ENCODE measurements around the gene NFIA.

The NFIA gene

GRCh38 chr1:61220536-61220935 lies 138.2 kb downstream of the NFIA start:
- Histone ChIP-seq H3K4me3 (ENCODE audit: low read depth in 1 of 5, low read length in 5 of 5) (no peak overlapping the region), H3K27me3 (ENCODE audit: control insufficient read depth in 5 of 5, insufficient read depth in 4 of 5, low read length in 5 of 5) (no peaks in the 10 kb centered on the region), H3K9me3 (ENCODE audit: control insufficient read depth in 5 of 5, low read length in 5 of 5) (no peaks in the 10 kb centered on the region), H3K4me1 (ENCODE audit: control insufficient read depth in 5 of 5, insufficient read depth in 5 of 5, low read length in 5 of 5) (peaks cover 2 to 43% (median 32%) of the 10 kb centered on the region in 5 donors), H3K36me3 (ENCODE audit: control insufficient read depth in 5 of 5, insufficient read depth in 5 of 5, low read length in 5 of 5) (no peaks in the 10 kb centered on the region), H3K9ac (ENCODE audit: low read length in 5 of 5) (no peak overlapping the region), H3K27ac (ENCODE audit: low read depth, low read length) (peak overlapping the region; percentile 64)

GRCh38 chr1:61221642-61222041 lies 139.3 kb downstream of the NFIA start:
- peak overlapping the region in 2 of 5 donors; percentile 19 to 48 for H3K9ac ChIP-seq (ENCODE audit: low read length in 5 of 5)
- H3K4me3 ChIP-seq (ENCODE audit: low read depth in 1 of 5, low read length in 5 of 5): no peak overlapping the region
- H3K36me3 ChIP-seq (ENCODE audit: control insufficient read depth in 5 of 5, insufficient read depth in 5 of 5, low read length in 5 of 5): no peaks in the 10 kb centered on the region
- H3K27ac ChIP-seq (ENCODE audit: low read depth, low read length): peak overlapping the region; percentile 64
- H3K4me1 ChIP-seq (ENCODE audit: control insufficient read depth in 5 of 5, insufficient read depth in 5 of 5, low read length in 5 of 5): peaks cover 2 to 46% (median 30%) of the 10 kb centered on the region in 5 donors
- H3K9me3 ChIP-seq (ENCODE audit: control insufficient read depth in 5 of 5, low read length in 5 of 5): no peaks in the 10 kb centered on the region
- no peaks in the 10 kb centered on the region for H3K27me3 ChIP-seq (ENCODE audit: control insufficient read depth in 5 of 5, insufficient read depth in 4 of 5, low read length in 5 of 5)

- Histone ChIP-seq H3K4me3 (ENCODE audit: low read depth in 1 of 5, low read length in 5 of 5) (no peak overlapping the region), H3K27me3 (ENCODE audit: control insufficient read depth in 5 of 5, insufficient read depth in 4 of 5, low read length in 5 of 5) (no peaks in the 10 kb centered on the region), H3K4me1 (ENCODE audit: control insufficient read depth in 5 of 5, insufficient read depth in 5 of 5, low read length in 5 of 5) (peaks cover 2 to 46% (median 34%) of the 10 kb centered on the region in 5 donors), H3K36me3 (ENCODE audit: control insufficient read depth in 5 of 5, insufficient read depth in 5 of 5, low read length in 5 of 5) (no peaks in the 10 kb centered on the region), H3K9me3 (ENCODE audit: control insufficient read depth in 5 of 5, low read length in 5 of 5) (no peaks in the 10 kb centered on the region), H3K9ac (ENCODE audit: low read length in 5 of 5) (peak overlapping the region in 1 of 5 donors; percentile 48), H3K27ac (ENCODE audit: low read depth, low read length) (peak overlapping the region; percentile 64)
Measured at GRCh38 chr1:61222240-61222639, 139.9 kb downstream of the NFIA start.

DNA sequence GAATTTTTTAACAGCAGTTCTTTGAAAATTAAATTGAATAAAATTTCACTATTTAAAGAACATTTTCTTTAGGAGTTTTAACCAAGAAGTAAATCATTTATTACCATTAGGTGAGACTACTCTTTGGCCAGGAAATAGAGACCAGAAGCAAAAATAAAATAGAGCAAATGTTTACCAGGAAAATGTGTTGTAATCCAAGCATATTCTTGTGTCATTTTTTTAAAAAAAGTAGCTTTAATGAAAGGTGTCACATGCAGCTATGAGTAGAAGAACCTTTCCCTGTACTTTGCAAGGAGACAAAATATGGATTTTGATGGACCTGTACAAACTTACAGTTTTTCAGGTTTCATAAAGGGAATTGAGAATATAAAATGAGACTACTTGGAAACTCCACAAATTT lies 140.8 kb downstream of the NFIA start:
- Histone ChIP-seq H3K27ac (ENCODE audit: low read depth, low read length) (peak overlapping the region; percentile 64), H3K4me3 (ENCODE audit: low read depth in 1 of 5, low read length in 5 of 5) (no peak overlapping the region), H3K36me3 (ENCODE audit: control insufficient read depth in 5 of 5, insufficient read depth in 5 of 5, low read length in 5 of 5) (no peaks in the 10 kb centered on the region), H3K4me1 (ENCODE audit: control insufficient read depth in 5 of 5, insufficient read depth in 5 of 5, low read length in 5 of 5) (peaks cover 0 to 47% (median 30%) of the 10 kb centered on the region in 5 donors), H3K27me3 (ENCODE audit: control insufficient read depth in 5 of 5, insufficient read depth in 4 of 5, low read length in 5 of 5) (no peaks in the 10 kb centered on the region), H3K9me3 (ENCODE audit: control insufficient read depth in 5 of 5, low read length in 5 of 5) (no peaks in the 10 kb centered on the region), H3K9ac (ENCODE audit: low read length in 5 of 5) (no peak overlapping the region)

DNA sequence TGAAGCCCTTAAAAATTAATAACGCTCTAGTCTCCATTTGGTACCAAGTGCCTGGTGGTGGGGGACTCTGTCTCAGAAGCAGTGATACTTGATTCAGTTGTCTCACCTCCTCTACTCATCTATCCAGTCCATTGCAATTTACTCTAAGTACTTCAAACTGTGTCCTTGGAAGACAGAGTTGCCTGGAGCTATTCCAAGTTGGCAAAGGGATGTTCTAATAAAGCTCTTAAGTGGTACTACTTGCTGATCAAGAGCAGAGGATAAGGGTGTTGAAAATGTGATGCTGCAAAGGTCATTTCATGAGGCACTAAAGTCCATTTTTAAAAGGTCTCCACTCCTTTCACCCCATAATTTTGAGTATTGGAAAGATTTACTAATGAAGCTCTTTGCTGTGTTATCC lies 142.2 kb downstream of the NFIA start:
- Histone ChIP-seq H3K4me1 (ENCODE audit: control insufficient read depth in 5 of 5, insufficient read depth in 5 of 5, low read length in 5 of 5) (peaks cover 0 to 47% (median 32%) of the 10 kb centered on the region in 5 donors), H3K4me3 (ENCODE audit: low read depth in 1 of 5, low read length in 5 of 5) (no peak overlapping the region), H3K27ac (ENCODE audit: low read depth, low read length) (peak overlapping the region; percentile 34), H3K9me3 (ENCODE audit: control insufficient read depth in 5 of 5, low read length in 5 of 5) (no peaks in the 10 kb centered on the region), H3K9ac (ENCODE audit: low read length in 5 of 5) (no peak overlapping the region), H3K27me3 (ENCODE audit: control insufficient read depth in 5 of 5, insufficient read depth in 4 of 5, low read length in 5 of 5) (no peaks in the 10 kb centered on the region), H3K36me3 (ENCODE audit: control insufficient read depth in 5 of 5, insufficient read depth in 5 of 5, low read length in 5 of 5) (no peaks in the 10 kb centered on the region)

DNA sequence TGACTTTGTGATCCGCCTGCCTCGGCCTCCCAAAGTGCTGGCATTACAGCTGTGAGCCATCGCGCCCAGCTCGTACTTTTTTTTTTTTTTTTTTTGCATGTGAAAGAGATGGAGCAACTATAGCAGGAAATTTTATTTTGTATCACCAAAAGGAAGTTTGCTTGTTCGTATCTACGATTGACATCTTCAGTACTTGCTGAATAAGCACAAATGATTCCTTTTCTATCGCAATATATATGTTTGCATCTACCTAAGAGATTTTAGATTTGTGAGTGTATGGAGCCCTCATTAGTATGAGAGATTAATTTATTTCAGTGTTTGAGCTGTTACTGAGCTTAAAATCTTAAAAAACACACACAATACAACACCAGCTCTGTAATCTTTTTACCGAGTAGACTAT lies 143.1 kb downstream of the NFIA start:
- no peaks in the 10 kb centered on the region for H3K27me3 ChIP-seq (ENCODE audit: control insufficient read depth in 5 of 5, insufficient read depth in 4 of 5, low read length in 5 of 5)
- no peak overlapping the region for H3K4me3 ChIP-seq (ENCODE audit: low read depth in 1 of 5, low read length in 5 of 5)
- H3K27ac ChIP-seq (ENCODE audit: low read depth, low read length): peak overlapping the region; percentile 84
- H3K9me3 ChIP-seq (ENCODE audit: control insufficient read depth in 5 of 5, low read length in 5 of 5): no peaks in the 10 kb centered on the region
- no peak overlapping the region for H3K9ac ChIP-seq (ENCODE audit: low read length in 5 of 5)
- no peaks in the 10 kb centered on the region for H3K36me3 ChIP-seq (ENCODE audit: control insufficient read depth in 5 of 5, insufficient read depth in 5 of 5, low read length in 5 of 5)
- H3K4me1 ChIP-seq (ENCODE audit: control insufficient read depth in 5 of 5, insufficient read depth in 5 of 5, low read length in 5 of 5): peaks cover 0 to 47% (median 32%) of the 10 kb centered on the region in 5 donors

DNA sequence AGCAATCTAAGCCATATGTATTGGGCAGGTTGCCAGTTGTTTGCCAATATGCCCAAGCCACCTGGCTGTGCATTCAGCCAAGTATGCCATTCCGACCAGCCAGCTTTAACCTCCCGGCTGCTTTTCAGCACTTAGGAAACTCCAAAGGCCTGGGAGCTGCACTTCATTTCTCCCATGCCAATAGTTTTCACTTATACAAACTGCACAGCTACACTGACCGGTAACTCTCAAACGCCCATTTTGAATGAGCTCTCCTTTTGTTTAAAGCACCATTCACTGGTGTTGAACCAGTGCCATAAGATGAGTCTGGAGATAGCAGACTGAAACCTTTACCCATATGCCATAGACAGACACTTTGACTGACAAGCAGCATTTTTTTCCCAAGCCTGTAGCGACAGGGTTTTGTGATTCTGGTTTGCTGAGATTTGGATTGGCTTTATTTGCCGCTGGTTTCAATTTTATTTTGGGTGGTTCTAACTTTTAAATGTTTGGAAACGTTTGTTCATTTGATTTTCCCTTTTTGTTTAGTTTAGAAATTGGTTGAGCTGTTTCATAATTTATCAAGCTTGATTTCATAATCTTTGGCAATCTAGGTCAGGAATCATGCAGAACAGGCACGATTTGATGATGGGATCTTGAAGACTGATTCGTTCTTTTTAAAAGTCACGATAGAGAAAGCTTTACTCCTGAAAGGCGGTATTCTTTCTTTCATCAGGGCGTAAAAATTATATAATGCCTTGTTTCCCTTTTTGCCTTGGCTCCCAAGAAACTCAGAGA lies 144.6 kb downstream of the NFIA start:
- peak overlapping the region; percentile 14 to 45 (median 33) for H3K4me3 ChIP-seq (ENCODE audit: low read depth in 1 of 5, low read length in 5 of 5)
- peak overlapping the region; percentile 84 for H3K27ac ChIP-seq (ENCODE audit: low read depth, low read length)
- H3K36me3 ChIP-seq (ENCODE audit: control insufficient read depth in 5 of 5, insufficient read depth in 5 of 5, low read length in 5 of 5): no peaks in the 10 kb centered on the region
- H3K9ac ChIP-seq (ENCODE audit: low read length in 5 of 5): peak overlapping the region in 4 of 5 donors; percentile 23 to 45 (median 35)
- H3K9me3 ChIP-seq (ENCODE audit: control insufficient read depth in 5 of 5, low read length in 5 of 5): no peaks in the 10 kb centered on the region
- peaks cover 0 to 44% (median 28%) of the 10 kb centered on the region in 5 donors for H3K4me1 ChIP-seq (ENCODE audit: control insufficient read depth in 5 of 5, insufficient read depth in 5 of 5, low read length in 5 of 5)
- no peaks in the 10 kb centered on the region for H3K27me3 ChIP-seq (ENCODE audit: control insufficient read depth in 5 of 5, insufficient read depth in 4 of 5, low read length in 5 of 5)

DNA sequence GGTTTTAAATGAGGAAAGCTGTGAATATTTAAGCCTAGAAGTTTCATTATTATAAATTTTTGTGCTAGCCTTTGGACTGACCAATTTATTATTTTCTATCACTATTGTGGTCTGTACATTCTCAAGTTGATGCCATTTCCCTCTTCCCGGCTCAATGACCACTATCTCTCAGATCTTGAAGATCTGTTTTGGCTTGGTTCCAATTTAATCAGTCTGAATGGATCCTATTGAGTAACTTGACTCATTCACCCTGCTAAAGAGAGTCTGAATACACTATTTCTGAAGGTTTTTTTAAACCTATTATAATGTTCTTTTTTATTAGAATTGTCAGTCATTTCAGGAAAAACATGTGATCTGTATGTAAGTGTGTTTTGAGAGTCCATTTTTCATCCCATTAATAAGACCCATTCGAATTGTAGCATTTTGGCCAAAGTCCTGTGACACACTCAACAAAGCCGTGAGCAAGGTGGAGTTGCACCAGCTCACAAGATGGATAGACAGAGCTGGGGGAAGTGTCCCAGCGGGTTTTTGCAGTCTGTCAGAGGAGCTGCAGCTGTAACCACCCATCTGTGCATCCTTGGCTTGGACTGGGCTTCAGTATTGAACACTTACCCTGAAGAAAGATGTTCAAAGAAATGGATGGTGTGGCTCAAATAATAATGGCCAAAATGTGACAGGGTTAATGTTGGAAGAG lies 145.6 kb downstream of the NFIA start:
- Histone ChIP-seq H3K27ac (ENCODE audit: low read depth, low read length) (peak overlapping the region; percentile 84), H3K4me1 (ENCODE audit: control insufficient read depth in 5 of 5, insufficient read depth in 5 of 5, low read length in 5 of 5) (peaks cover 0 to 46% (median 22%) of the 10 kb centered on the region in 5 donors), H3K9ac (ENCODE audit: low read length in 5 of 5) (peak overlapping the region in 1 of 5 donors; percentile 42), H3K9me3 (ENCODE audit: control insufficient read depth in 5 of 5, low read length in 5 of 5) (no peaks in the 10 kb centered on the region), H3K27me3 (ENCODE audit: control insufficient read depth in 5 of 5, insufficient read depth in 4 of 5, low read length in 5 of 5) (no peaks in the 10 kb centered on the region), H3K4me3 (ENCODE audit: low read depth in 1 of 5, low read length in 5 of 5) (no peak overlapping the region), H3K36me3 (ENCODE audit: control insufficient read depth in 5 of 5, insufficient read depth in 5 of 5, low read length in 5 of 5) (no peaks in the 10 kb centered on the region)

- Histone ChIP-seq H3K4me1 (ENCODE audit: control insufficient read depth in 5 of 5, insufficient read depth in 5 of 5, low read length in 5 of 5) (peaks cover 0 to 37% (median 16%) of the 10 kb centered on the region in 5 donors), H3K27ac (ENCODE audit: low read depth, low read length) (no peak overlapping the region), H3K9me3 (ENCODE audit: control insufficient read depth in 5 of 5, low read length in 5 of 5) (no peaks in the 10 kb centered on the region), H3K27me3 (ENCODE audit: control insufficient read depth in 5 of 5, insufficient read depth in 4 of 5, low read length in 5 of 5) (no peaks in the 10 kb centered on the region), H3K4me3 (ENCODE audit: low read depth in 1 of 5, low read length in 5 of 5) (no peak overlapping the region), H3K36me3 (ENCODE audit: control insufficient read depth in 5 of 5, insufficient read depth in 5 of 5, low read length in 5 of 5) (no peaks in the 10 kb centered on the region), H3K9ac (ENCODE audit: low read length in 5 of 5) (no peak overlapping the region)
Measured at GRCh38 chr1:61230523-61230922, 148.2 kb downstream of the NFIA start.

GRCh38 chr1:61231795-61232194 lies 149.4 kb downstream of the NFIA start:
- Histone ChIP-seq H3K27me3 (ENCODE audit: control insufficient read depth in 5 of 5, insufficient read depth in 4 of 5, low read length in 5 of 5) (no peaks in the 10 kb centered on the region), H3K4me3 (ENCODE audit: low read depth in 1 of 5, low read length in 5 of 5) (no peak overlapping the region), H3K36me3 (ENCODE audit: control insufficient read depth in 5 of 5, insufficient read depth in 5 of 5, low read length in 5 of 5) (no peaks in the 10 kb centered on the region), H3K27ac (ENCODE audit: low read depth, low read length) (no peak overlapping the region), H3K9me3 (ENCODE audit: control insufficient read depth in 5 of 5, low read length in 5 of 5) (no peaks in the 10 kb centered on the region), H3K9ac (ENCODE audit: low read length in 5 of 5) (no peak overlapping the region), H3K4me1 (ENCODE audit: control insufficient read depth in 5 of 5, insufficient read depth in 5 of 5, low read length in 5 of 5) (peaks cover 0 to 28% (median 8%) of the 10 kb centered on the region in 5 donors)
